Skin epidermis (tissue), 12 donors: ENCODE measurements around the gene PWP1.
"Not testable (repeated sequence)": the region's sequence is repeated elsewhere in the genome, so short reads cannot be mapped to it uniquely, and the experiment has no call there.

Source experiments
- H3K27ac ChIP-seq, 21 experiments: fragments of 200-600 bp; sonication (generic) in 11 of 21; one replicate each; pipeline ENCODE4 v1.5.0; 2020; ENCODE audit warnings: mild to moderate bottlenecking in 3 of 21, inconsistent platforms in 2 of 21, moderate library complexity in 2 of 21
- H3K4me3 ChIP-seq, 7 experiments: fragments of 200-600 bp; sonication (generic) in 2 of 7; one replicate each; pipeline ENCODE4 v1.5.0; 2020; ENCODE audit warnings: inconsistent platforms in 2 of 7, mild to moderate bottlenecking in 2 of 7, moderate library complexity in 1 of 7

The PWP1 gene

DNA sequence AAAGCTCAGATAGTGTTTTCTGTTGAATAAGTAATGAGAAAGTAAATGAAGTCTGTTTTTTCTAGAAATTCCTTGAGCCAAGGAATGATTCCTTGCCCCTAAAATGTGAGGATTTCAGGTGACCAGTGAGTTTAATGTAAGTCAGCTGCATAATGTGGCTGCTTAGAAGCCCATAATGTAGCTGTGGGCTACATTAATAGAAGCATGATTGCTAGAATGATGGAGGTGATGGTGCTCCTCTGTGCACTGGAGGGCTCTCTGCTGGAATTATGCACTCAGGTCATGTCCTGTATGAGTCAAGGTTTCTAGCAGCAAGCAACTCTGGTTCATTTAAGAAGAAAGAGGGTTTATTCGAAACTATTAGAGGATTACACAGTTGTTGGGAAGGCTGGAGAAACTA is 19.6 kb upstream of the PWP1 start:
- H3K4me3 ChIP-seq = no peak overlapping the region

GRCh38 chr12:107667464-107667863 is 18.1 kb upstream of the PWP1 start:
- Histone ChIP-seq H3K27ac (no peak overlapping the region), H3K4me3 (no peak overlapping the region)

More for the DNA sequence above, 19.6 kb upstream of the PWP1 start:
- no peak overlapping the region for H3K27ac ChIP-seq

DNA sequence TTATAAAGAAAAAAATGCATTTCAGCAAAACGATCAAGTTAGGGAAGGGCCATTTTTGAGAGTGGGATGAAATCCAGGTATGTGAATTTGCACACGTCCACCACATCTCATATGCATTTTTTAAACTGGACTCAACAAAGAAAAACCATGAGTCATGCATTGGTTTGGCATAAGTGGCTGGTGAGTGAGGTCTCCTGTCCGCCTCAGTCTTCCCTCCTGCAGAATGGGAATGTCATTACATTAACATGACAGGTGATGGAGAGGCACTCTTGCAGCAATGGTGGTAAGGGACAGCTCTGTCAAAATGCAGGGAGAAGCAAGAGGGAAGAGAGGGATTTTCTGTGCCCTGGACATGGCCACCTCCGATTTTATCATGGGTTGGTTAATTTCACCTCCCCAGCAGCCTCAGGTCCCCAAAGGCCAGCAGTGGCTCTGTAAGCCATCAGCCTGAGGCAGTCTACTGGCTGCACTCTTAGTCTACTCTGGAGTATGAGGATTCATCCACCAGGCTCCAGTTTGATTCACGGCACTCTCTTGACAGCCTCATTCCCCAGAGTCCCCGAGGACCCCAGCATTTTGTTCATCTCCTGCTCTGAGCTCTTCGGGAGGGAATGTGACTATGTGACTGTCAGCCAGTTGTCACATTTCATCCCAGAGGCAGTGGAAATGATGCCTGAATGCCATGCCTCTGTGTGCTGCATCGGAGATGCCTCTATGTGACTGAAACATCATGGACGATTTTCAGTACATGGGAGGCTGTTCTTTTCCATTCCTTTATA is 17.1 kb upstream of the PWP1 start:
- Histone ChIP-seq H3K4me3 (no peak overlapping the region), H3K27ac (no peak overlapping the region)

DNA sequence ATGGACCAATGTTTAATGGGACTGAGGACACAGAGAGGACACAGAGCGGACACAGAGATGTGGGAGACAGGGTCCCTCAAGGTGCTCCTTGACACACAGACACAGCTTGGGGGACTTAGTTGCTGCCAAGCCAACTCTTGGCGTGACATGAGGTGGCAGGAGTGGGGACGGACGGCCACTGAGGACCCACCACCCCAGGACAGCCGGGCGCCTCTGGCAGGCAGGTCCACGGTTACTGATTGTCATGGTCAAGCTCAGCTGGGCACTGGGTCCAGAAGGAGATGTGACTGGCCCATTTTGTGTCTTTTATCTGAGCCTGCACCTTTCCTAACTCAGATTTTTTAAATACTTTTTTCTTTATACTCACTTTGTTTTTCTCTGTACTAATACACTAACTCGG is 15.7 kb upstream of the PWP1 start:
- no peak overlapping the region for H3K4me3 ChIP-seq
- no peak overlapping the region for H3K27ac ChIP-seq

GRCh38 chr12:107670999-107671643 is 14.5 kb upstream of the PWP1 start:
- H3K4me3 ChIP-seq = no peak overlapping the region
- no peak overlapping the region for H3K27ac ChIP-seq

- Histone ChIP-seq H3K4me3 (no peak overlapping the region), H3K27ac (no peak overlapping the region)
These were observed 7.9 kb upstream of the PWP1 start for GRCh38 chr12:107677671-107678070.

GRCh38 chr12:107679336-107679735 is 6.3 kb upstream of the PWP1 start:
- Histone ChIP-seq H3K4me3 (no peak overlapping the region), H3K27ac (no peak overlapping the region)

DNA sequence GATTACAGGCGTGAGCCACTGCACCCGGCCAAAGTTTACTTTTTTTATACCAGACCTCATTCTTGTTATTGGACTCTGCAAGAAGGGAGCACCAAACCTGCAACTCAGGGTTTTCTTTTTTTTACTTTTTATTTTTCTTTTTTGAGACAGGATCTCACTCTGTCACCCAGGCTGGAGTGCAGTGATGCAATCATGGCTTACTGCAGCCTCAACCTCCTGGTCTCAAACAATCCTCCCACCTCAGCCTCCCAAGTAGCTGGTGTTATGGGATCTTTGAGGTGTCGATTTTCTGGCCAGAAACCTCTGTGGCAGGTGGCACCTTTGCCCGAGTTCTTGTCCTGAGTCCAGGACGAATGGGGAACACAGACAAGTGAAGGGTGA is 4.2 kb upstream of the PWP1 start:
- Histone ChIP-seq H3K4me3 (no peak overlapping the region), H3K27ac (no peak overlapping the region)

GRCh38 chr12:107681836-107682820 is 3.5 kb upstream of the PWP1 start:
- Histone ChIP-seq H3K27ac (no peak overlapping the region), H3K4me3 (no peak overlapping the region)

- peak overlapping the region in 3 of 21 experiments; percentile 85 to 91 (median 88) for H3K27ac ChIP-seq
- H3K4me3 ChIP-seq = no peak overlapping the region
These were observed 1.4 kb upstream of the PWP1 start for GRCh38 chr12:107684029-107684795.

- Histone ChIP-seq H3K4me3 (peak overlapping the region; percentile 67 to 92 (median 84)), H3K27ac (peak overlapping the region in 19 of 21 experiments; percentile 63 to 96 (median 90))
These were observed 624 bp upstream of the PWP1 start for GRCh38 chr12:107684990-107685359.

- H3K27ac ChIP-seq = not testable (repeated sequence)
These were observed 10.2 kb downstream of the PWP1 start for GRCh38 chr12:107695772-107696171.

GRCh38 chr12:107702106-107702505 is 16.5 kb downstream of the PWP1 start:
- Histone ChIP-seq H3K4me3 (no peak overlapping the region), H3K27ac (no peak overlapping the region)

More at GRCh38 chr12:107695772-107696171, 10.2 kb downstream of the PWP1 start:
- not testable (repeated sequence) for H3K4me3 ChIP-seq

GRCh38 chr12:107704041-107704440 is 18.4 kb downstream of the PWP1 start:
- Histone ChIP-seq H3K4me3 (no peak overlapping the region), H3K27ac (no peak overlapping the region)

DNA sequence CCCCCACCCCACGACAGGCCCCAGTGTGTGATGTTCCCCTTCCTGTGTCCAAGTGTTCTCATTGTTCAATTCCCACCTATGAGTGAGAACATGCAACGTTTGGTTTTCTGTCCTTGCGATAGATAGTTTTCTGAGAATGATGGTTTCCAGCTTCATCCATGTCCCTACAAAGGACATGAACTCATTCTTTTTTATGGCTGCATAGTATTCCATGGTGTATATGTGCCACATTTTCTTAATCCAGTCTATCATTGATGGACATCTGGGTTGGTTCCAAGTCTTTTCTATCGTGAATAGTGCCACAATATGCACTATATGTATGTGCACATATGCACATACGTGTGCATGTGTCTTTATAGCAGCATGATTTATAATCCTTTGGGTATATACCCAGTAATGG is 19.9 kb downstream of the PWP1 start:
- not testable (repeated sequence) for H3K4me3 ChIP-seq, H3K27ac ChIP-seq

DNA sequence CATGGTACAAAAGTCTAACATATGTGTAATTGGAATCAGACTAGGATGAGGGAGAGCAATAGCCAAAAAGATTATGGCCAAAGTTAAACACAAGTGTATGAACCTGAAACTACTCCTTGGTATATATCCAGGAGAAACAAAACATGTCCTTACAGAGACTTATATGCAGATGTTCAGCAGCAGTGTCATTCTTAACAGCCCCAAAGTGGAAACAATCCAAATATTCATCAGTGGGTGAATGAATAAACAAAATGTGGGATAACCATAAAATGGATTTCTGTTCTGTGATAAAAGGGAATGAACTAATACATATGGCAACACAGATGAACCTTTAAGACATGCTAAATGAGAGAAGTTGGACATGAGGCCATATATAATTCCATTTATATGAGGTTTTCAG is 30.2 kb downstream of the PWP1 start:
- Histone ChIP-seq H3K27ac (no peak overlapping the region), H3K4me3 (no peak overlapping the region)

GRCh38 chr12:107718606-107719005 is 33.0 kb downstream of the PWP1 start:
- H3K27ac ChIP-seq = no peak overlapping the region
- H3K4me3 ChIP-seq = no peak overlapping the region

DNA sequence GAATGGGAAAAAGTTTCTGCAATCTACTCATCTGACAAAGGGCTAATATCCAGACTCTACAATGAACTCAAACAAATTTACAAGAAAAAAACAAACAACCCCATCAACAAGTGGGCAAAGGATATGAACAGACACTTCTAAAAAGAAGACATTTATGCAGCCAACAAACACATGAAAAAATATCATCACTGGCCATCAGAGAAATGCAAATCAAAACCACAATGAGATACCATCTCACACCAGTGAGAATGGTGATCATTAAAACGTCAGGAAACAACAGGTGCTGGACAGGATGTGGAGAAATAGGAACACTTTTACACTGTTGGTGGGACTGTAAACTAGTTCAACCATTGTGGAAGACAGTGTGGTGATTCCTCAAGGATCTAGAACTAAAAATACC is 41.7 kb downstream of the PWP1 start:
- not testable (repeated sequence) for H3K27ac ChIP-seq, H3K4me3 ChIP-seq

GRCh38 chr12:107727742-107728141 is 42.1 kb downstream of the PWP1 start:
- not testable (repeated sequence) for H3K4me3 ChIP-seq, H3K27ac ChIP-seq
